Mesendoderm (in vitro differentiated cells): ENCODE results near the gene TOPORS.

Experiments used
- DNase-seq: peaks from one replicate; pipeline ENCODE4 v3.0.0; 2013
- H2AK5ac ChIP-seq: 2 replicates; pipeline ENCODE4 v1.6.1; 2013; ENCODE audit warnings: low read length, inconsistent platforms
- H2BK120ac ChIP-seq: 2 replicates; pipeline ENCODE4 v1.6.1; 2013; ENCODE audit warnings: low read depth, mild to moderate bottlenecking, low read length, moderate library complexity, mixed read lengths
- H2BK15ac ChIP-seq: replicated peaks from 2 replicates; pipeline ENCODE4 v1.6.1; 2013; ENCODE audit warnings: low read depth, mild to moderate bottlenecking, moderate library complexity
- H2BK5ac ChIP-seq: 2 replicates; pipeline ENCODE4 v1.6.1; 2013; ENCODE audit warnings: low read length, inconsistent platforms
- H3K18ac ChIP-seq: 2 replicates; pipeline ENCODE4 v1.6.1; 2013; ENCODE audit warnings: mild to moderate bottlenecking, low read length, mixed read lengths
- H3K23ac ChIP-seq: one replicate; pipeline ENCODE4 v1.6.1; 2013; ENCODE audit warnings: low read length
- H3K27ac ChIP-seq: 2 replicates; pipeline ENCODE4 v1.5.1; 2013; ENCODE audit warnings: low read depth, mild to moderate bottlenecking, inconsistent platforms, low read length, moderate library complexity
- H3K27me3 ChIP-seq: 2 replicates; pipeline ENCODE4 v1.6.1; 2013; ENCODE audit warnings: low read length, control low read depth, mild to moderate bottlenecking, inconsistent platforms; ENCODE audit not compliant: insufficient read depth, poor library complexity
- H3K36me3 ChIP-seq: 2 replicates; pipeline ENCODE4 v1.6.1; 2013; ENCODE audit warnings: low read length, inconsistent platforms; ENCODE audit not compliant: control insufficient read depth, insufficient read depth
- H3K4ac ChIP-seq: one replicate; pipeline ENCODE4 v1.6.1; 2013; ENCODE audit warnings: low read depth, mild to moderate bottlenecking, low read length, moderate library complexity
- H3K4me1 ChIP-seq: 2 replicates; pipeline ENCODE4 v1.6.1; 2013; ENCODE audit warnings: low read depth, low read length, inconsistent platforms; ENCODE audit not compliant: control insufficient read depth
- H3K4me2 ChIP-seq: 2 replicates; pipeline ENCODE4 v1.6.1; 2013; ENCODE audit warnings: low read length
- H3K4me3 ChIP-seq: 2 replicates; pipeline ENCODE4 v1.5.1; 2013; ENCODE audit warnings: mild to moderate bottlenecking, low read length
- H3K56ac ChIP-seq: one replicate; pipeline ENCODE4 v1.6.1; 2013; ENCODE audit warnings: low read length
- H3K79me1 ChIP-seq: 2 replicates; pipeline ENCODE4 v1.6.1; 2013; ENCODE audit warnings: low read length, inconsistent platforms
- H3K79me2 ChIP-seq: 2 replicates; pipeline ENCODE4 v1.6.1; 2013; ENCODE audit warnings: mild to moderate bottlenecking, low read length; ENCODE audit not compliant: control insufficient read depth, insufficient read depth
- H3K9ac ChIP-seq: 2 replicates; pipeline ENCODE4 v1.6.1; 2013; ENCODE audit warnings: low read length, inconsistent platforms
- H4K5ac ChIP-seq: one replicate; pipeline ENCODE4 v1.6.1; 2013; ENCODE audit warnings: low read length
- H4K8ac ChIP-seq: one replicate; pipeline ENCODE4 v1.6.1; 2013; ENCODE audit warnings: low read depth, mild to moderate bottlenecking, control low read depth, low read length, moderate library complexity
- WGBS: extraction: QIAGEN DNeasy Blood & Tissue Kit; methylation state at CpG from one replicate; pipeline ENCODE4 v1.1.7; 2013; ENCODE audit warnings: low lambda C conversion rate, missing lambda C conversion rate; ENCODE audit not compliant: insufficient coverage; ENCODE audit errors: extremely low coverage; 5-methylcytosine and 5-hydroxymethylcytosine counted together

TOPORS gene

DNA sequence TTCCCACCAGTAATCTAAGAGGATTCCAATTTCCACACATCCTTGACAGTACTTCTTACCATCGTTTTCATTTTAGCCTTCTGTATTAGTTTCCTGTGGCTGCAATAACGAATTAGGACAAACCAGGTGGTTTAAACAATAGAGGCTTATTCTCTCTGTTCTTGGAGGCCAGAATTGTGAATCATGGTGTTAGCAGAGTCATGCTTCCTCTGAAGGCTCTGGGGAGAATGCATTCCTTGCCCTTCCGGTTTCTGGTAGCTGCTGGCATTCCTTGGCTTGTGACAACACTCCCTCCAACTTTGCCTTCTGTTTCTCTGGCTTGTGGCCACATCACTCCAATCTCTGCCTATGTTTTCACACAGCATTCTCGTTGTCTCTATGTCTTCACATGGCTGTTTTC, 49.9 kb downstream of the TOPORS start:
- H3K56ac ChIP-seq = no peak overlapping the region
- H3K18ac ChIP-seq = no peak overlapping the region
- no peak overlapping the region for H4K5ac ChIP-seq
- no peak overlapping the region for H4K8ac ChIP-seq
- H3K23ac ChIP-seq = no peak overlapping the region
- no peak overlapping the region for H3K4me2 ChIP-seq
- H3K4me3 ChIP-seq = no peak overlapping the region
- WGBS = no CpG with 5 or more reads among the region's 4 CpGs
- H3K79me1 ChIP-seq = no peaks in the 10 kb centered on the region
- no peaks in the 10 kb centered on the region for H3K79me2 ChIP-seq
- no peak overlapping the region for H2BK15ac ChIP-seq
- H3K4ac ChIP-seq = no peak overlapping the region
- peak; percentile 58 for DNase-seq
- no peak overlapping the region for H3K27ac ChIP-seq
- H3K4me1 ChIP-seq = no peaks in the 10 kb centered on the region
- no peak overlapping the region for H3K9ac ChIP-seq
- no peak overlapping the region for H2BK120ac ChIP-seq
- no peaks in the 10 kb centered on the region for H3K27me3 ChIP-seq
- H2BK5ac ChIP-seq = no peak overlapping the region
- no peaks in the 10 kb centered on the region for H3K36me3 ChIP-seq
- no peak overlapping the region for H2AK5ac ChIP-seq

DNA sequence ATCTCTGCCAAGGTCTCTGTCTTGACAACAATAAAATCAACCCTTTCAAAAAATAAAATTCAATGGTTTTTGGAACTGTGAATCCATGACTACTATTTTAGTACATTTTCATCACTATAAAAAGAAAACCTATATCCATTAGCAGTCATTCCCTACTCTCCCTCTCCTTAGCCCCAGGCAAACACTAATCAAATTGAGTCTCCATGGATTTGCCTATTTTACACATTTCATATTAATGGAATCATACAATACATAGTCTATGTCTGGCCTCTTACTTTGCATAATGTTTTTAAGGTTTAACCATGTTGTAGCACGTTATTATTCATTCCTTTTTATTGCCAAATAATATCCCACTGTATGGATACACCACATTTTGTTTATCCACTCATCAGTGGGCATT, 50.5 kb downstream of the TOPORS start:
- Histone ChIP-seq H3K4me2 (no peak overlapping the region), H3K4me1 (no peaks in the 10 kb centered on the region), H3K27ac (no peak overlapping the region), H3K4me3 (no peak overlapping the region), H3K9ac (no peak overlapping the region), H3K79me1 (no peaks in the 10 kb centered on the region), H3K23ac (no peak overlapping the region), H3K4ac (no peak overlapping the region), H2BK5ac (no peak overlapping the region), H3K18ac (no peak overlapping the region), H4K8ac (no peak overlapping the region), H4K5ac (no peak overlapping the region), H2BK120ac (no peak overlapping the region), H3K27me3 (no peaks in the 10 kb centered on the region), H3K56ac (no peak overlapping the region), H2BK15ac (no peak overlapping the region), H2AK5ac (no peak overlapping the region), H3K36me3 (no peaks in the 10 kb centered on the region), H3K79me2 (no peaks in the 10 kb centered on the region)
- DNase-seq = no peak
- WGBS = no CpG with 5 or more reads among the region's 1 CpG

DNA sequence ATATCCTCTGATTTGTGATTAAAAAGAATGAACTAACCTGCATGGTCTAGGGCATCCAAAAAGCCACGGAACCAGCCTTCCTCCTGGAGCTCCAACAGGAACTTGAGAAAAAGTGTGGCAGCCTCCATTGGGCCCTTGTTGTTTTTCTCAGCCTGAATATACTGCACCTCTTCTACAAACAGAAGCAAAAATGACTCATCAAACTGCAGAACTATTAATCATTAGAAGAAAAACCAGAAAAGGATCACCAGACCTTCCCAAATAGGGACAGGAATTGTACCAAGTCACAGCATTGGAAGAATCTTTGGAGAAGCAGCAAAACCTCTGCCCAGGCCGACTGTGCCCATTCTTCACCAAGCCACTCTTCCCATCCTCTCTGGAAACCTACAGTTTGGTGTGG, 51.6 kb downstream of the TOPORS start:
- H3K56ac ChIP-seq = no peak overlapping the region
- H3K9ac ChIP-seq = no peak overlapping the region

DNA sequence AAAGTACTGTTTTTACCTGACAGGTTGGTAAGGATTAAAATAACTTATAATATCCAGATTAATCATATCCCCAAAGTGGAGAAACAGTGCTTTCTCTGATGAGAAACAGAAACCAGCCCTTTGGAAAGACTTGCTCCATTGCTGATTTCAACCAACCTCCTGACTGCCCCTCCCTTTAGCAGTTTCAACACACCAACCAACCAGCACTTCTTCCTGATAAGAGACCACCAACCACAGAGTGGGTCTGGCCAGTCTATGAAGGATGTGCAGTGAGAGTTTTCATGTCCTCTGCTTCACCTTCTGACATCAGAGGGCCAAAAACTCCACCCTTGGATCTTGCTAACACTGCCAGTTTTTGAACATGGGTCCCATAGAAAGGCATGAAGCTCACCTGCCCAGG, 54.5 kb downstream of the TOPORS start:
- H3K4me1 ChIP-seq = no peaks in the 10 kb centered on the region
- H4K5ac ChIP-seq = no peak overlapping the region
- H3K56ac ChIP-seq = no peak overlapping the region
- no peak overlapping the region for H2AK5ac ChIP-seq
- H3K4me3 ChIP-seq = no peak overlapping the region
- no peaks in the 10 kb centered on the region for H3K79me2 ChIP-seq
- no peak overlapping the region for H2BK15ac ChIP-seq
- H3K4me2 ChIP-seq = no peak overlapping the region
- H3K27ac ChIP-seq = no peak overlapping the region
- no peaks in the 10 kb centered on the region for H3K79me1 ChIP-seq
- no peak overlapping the region for H3K23ac ChIP-seq
- no peak overlapping the region for H4K8ac ChIP-seq
- no peak overlapping the region for H2BK5ac ChIP-seq
- H3K36me3 ChIP-seq = no peaks in the 10 kb centered on the region
- no peak overlapping the region for H2BK120ac ChIP-seq
- H3K18ac ChIP-seq = no peak overlapping the region
- no peak for DNase-seq
- no peak overlapping the region for H3K9ac ChIP-seq
- no peak overlapping the region for H3K4ac ChIP-seq
- no peaks in the 10 kb centered on the region for H3K27me3 ChIP-seq

More for the DNA sequence above, 51.6 kb downstream of the TOPORS start:
- Histone ChIP-seq H3K36me3 (no peaks in the 10 kb centered on the region), H4K5ac (no peak overlapping the region), H3K4me2 (no peak overlapping the region), H3K18ac (no peak overlapping the region), H2AK5ac (no peak overlapping the region), H3K4me3 (no peak overlapping the region), H3K27ac (no peak overlapping the region), H3K79me2 (no peaks in the 10 kb centered on the region), H3K27me3 (no peaks in the 10 kb centered on the region), H2BK120ac (no peak overlapping the region), H2BK15ac (no peak overlapping the region), H3K79me1 (no peaks in the 10 kb centered on the region), H3K23ac (no peak overlapping the region), H3K4ac (no peak overlapping the region), H4K8ac (no peak overlapping the region), H2BK5ac (no peak overlapping the region), H3K4me1 (no peaks in the 10 kb centered on the region)
- WGBS = no CpG with 5 or more reads among the region's 2 CpGs
- DNase-seq = no peak

DNA sequence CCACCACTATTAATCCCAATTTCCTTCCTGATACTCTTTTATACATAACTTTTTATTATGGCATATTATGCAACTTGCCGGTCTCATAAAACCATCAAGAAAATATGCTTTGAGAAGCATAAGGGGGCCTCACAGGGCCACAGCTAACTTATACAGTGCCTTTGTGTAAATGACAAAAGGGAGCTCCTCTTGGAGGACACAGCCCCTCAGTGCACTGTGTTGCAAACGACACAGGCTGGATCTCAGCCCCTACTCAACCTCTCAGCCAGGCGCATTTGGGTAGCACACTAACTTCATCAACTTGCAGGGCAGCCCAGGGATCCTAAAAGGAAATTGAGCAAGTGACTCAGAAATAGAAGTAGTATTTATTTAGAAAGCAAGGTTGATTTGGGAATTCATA, 61.8 kb downstream of the TOPORS start:
- H2AK5ac ChIP-seq = no peak overlapping the region
- H3K4me1 ChIP-seq = no peaks in the 10 kb centered on the region
- no peak overlapping the region for H2BK15ac ChIP-seq
- H3K4ac ChIP-seq = no peak overlapping the region
- no peaks in the 10 kb centered on the region for H3K79me1 ChIP-seq
- H3K4me3 ChIP-seq = no peak overlapping the region
- H2BK5ac ChIP-seq = no peak overlapping the region
- peaks cover 1% of the 10 kb centered on the region for H3K36me3 ChIP-seq
- H4K5ac ChIP-seq = no peak overlapping the region
- no peaks in the 10 kb centered on the region for H3K27me3 ChIP-seq
- H3K23ac ChIP-seq = no peak overlapping the region
- H2BK120ac ChIP-seq = no peak overlapping the region
- H4K8ac ChIP-seq = no peak overlapping the region
- no peak overlapping the region for H3K4me2 ChIP-seq
- H3K18ac ChIP-seq = no peak overlapping the region
- no peak for DNase-seq
- H3K27ac ChIP-seq = no peak overlapping the region
- 100% methylated on average over 1 of the region's 3 CpGs for WGBS
- no peaks in the 10 kb centered on the region for H3K79me2 ChIP-seq
- H3K9ac ChIP-seq = no peak overlapping the region
- H3K56ac ChIP-seq = no peak overlapping the region
